T-helper 2 cell treated with Interferon-gamma antibody and Interleukin-4, amounts not matched to agents 5 μg/mL and 100 μg/mL, for 36 hours (primary cell): ENCODE data around the gene STRIT1.
"Not testable (repeated sequence)": the region's sequence is repeated elsewhere in the genome, so short reads cannot be mapped to it uniquely, and the experiment has no call there.

Experiments used
- DNase-seq: peaks from one replicate; pipeline ENCODE4 v3.0.0; 2021; ENCODE audit warnings: low spot score
- H3K27ac Mint-ChIP-seq: one replicate; pipeline ENCODE4 v1.8.0; 2021; ENCODE audit warnings: mild to moderate bottlenecking, mixed read lengths
- H3K27me3 Mint-ChIP-seq: one replicate; pipeline ENCODE4 v1.8.0; 2021; ENCODE audit warnings: low read depth, mixed read lengths
- H3K36me3 Mint-ChIP-seq: one replicate; pipeline ENCODE4 v1.8.0; 2021; ENCODE audit warnings: low read depth, mixed read lengths
- H3K4me1 Mint-ChIP-seq: one replicate; pipeline ENCODE4 v1.8.0; 2021; ENCODE audit warnings: low read depth, mixed read lengths
- H3K4me3 Mint-ChIP-seq: one replicate; pipeline ENCODE4 v1.8.0; 2022; ENCODE audit warnings: mild to moderate bottlenecking, moderate library complexity, mixed read lengths
- H3K9me3 Mint-ChIP-seq: one replicate; pipeline ENCODE4 v1.8.0; 2021; ENCODE audit warnings: mixed read lengths

STRIT1 gene

GRCh38 chr3:155302891-155303290 is 9.4 kb upstream of the STRIT1 start:
- no peak for DNase-seq
- Mint-ChIP-seq H3K4me3 (no peak overlapping the region), H3K4me1 (no peaks in the 10 kb centered on the region), H3K9me3 (no peaks in the 10 kb centered on the region), H3K27ac (no peak overlapping the region), H3K36me3 (no peaks in the 10 kb centered on the region), H3K27me3 (no peaks in the 10 kb centered on the region)

- DNase-seq: no peak
- Mint-ChIP-seq H3K27ac (no peak overlapping the region), H3K4me1 (no peaks in the 10 kb centered on the region), H3K36me3 (no peaks in the 10 kb centered on the region), H3K9me3 (peaks cover under 1% of the 10 kb centered on the region), H3K27me3 (no peaks in the 10 kb centered on the region), H3K4me3 (no peak overlapping the region)
These were observed 9.0 kb upstream of the STRIT1 start for GRCh38 chr3:155302481-155302880.

DNA sequence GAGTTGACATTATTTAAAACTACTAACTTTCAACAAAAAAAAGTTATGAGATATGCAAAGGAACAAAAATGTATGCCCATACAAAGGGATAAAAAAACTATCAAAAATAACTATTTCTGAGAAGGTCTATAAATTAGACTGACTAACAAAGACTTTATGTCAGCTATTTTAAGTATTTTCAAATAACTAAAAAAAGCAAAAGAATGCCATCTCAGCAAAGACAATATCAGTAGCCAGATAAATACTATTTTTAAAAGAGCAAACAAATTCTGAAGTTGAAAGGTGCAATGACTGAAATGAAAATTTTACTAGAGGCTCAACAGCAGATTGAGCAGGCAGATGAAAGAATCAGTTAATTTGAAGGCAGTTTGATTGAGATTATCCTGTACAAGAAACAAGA is 3.6 kb upstream of the STRIT1 start:
- no peak overlapping the region for H3K27ac Mint-ChIP-seq
- H3K9me3 Mint-ChIP-seq: peaks cover 4% of the 10 kb centered on the region
- no peaks in the 10 kb centered on the region for H3K36me3 Mint-ChIP-seq
- H3K4me1 Mint-ChIP-seq: no peaks in the 10 kb centered on the region
- no peak overlapping the region for H3K4me3 Mint-ChIP-seq
- no peak for DNase-seq
- H3K27me3 Mint-ChIP-seq: no peaks in the 10 kb centered on the region

DNA sequence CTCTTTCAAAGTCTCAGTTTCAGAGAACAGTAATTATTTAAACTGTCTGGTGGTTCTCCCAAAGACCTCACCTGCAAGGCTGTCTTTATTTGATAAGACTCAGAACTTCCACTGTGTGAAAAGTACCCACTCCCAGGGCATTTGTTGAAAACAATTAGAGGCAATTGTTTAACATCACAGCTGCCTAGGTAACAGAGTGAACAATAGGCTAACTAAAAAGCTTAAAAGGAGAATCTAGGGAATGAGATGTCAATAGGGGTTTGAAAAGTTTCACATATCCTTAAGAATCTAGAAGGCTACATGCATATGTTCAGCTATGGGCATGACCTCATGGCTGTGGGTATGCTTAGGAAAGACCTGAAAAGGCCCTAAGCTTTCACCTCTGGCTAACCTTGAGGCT is 2.9 kb upstream of the STRIT1 start:
- H3K4me3 Mint-ChIP-seq: no peak overlapping the region
- H3K4me1 Mint-ChIP-seq: no peaks in the 10 kb centered on the region
- H3K27me3 Mint-ChIP-seq: no peaks in the 10 kb centered on the region
- H3K9me3 Mint-ChIP-seq: peaks cover 4% of the 10 kb centered on the region
- H3K27ac Mint-ChIP-seq: no peak overlapping the region
- H3K36me3 Mint-ChIP-seq: no peaks in the 10 kb centered on the region
- DNase-seq: no peak

- no peak for DNase-seq
- Mint-ChIP-seq H3K27me3 (no peaks in the 10 kb centered on the region), H3K4me3 (no peak overlapping the region), H3K36me3 (no peaks in the 10 kb centered on the region), H3K27ac (no peak overlapping the region), H3K4me1 (no peaks in the 10 kb centered on the region), H3K9me3 (peaks cover 4% of the 10 kb centered on the region)
These were observed 790 bp downstream of the STRIT1 start for GRCh38 chr3:155292693-155293092.

- no peaks in the 10 kb centered on the region for H3K36me3 Mint-ChIP-seq
- H3K4me1 Mint-ChIP-seq: no peaks in the 10 kb centered on the region
- no peak overlapping the region for H3K27ac Mint-ChIP-seq
- DNase-seq: no peak
- H3K4me3 Mint-ChIP-seq: no peak overlapping the region
- no peaks in the 10 kb centered on the region for H3K9me3 Mint-ChIP-seq
- no peaks in the 10 kb centered on the region for H3K27me3 Mint-ChIP-seq
These were observed 1.4 kb downstream of the STRIT1 start for GRCh38 chr3:155292133-155292532.

- no peak for DNase-seq
- Mint-ChIP-seq H3K27me3 (no peaks in the 10 kb centered on the region), H3K27ac (no peak overlapping the region), H3K9me3 (no peaks in the 10 kb centered on the region), H3K4me3 (no peak overlapping the region), H3K36me3 (no peaks in the 10 kb centered on the region), H3K4me1 (no peaks in the 10 kb centered on the region)
These were observed 6.7 kb downstream of the STRIT1 start for GRCh38 chr3:155286736-155287135.

DNA sequence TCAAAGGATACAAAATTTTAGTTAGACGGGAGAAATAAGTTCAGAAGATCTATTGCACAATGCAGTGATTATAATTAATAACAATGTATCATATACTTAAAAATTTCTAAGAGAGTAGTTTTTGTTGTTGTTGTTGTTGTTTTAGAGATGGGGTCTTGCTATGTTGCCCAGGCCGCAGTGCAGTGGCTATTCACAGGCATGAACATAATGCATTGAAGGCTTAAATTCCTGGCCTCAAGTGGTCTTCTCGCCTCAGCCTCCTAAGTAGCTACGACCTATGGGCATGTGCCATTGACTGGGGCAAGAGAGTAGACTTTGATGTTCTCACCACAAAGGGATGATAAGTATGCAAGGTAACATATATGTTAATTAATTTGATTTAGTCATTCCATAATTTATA is 7.5 kb downstream of the STRIT1 start:
- Mint-ChIP-seq H3K27ac (no peak overlapping the region), H3K36me3 (no peaks in the 10 kb centered on the region), H3K9me3 (no peaks in the 10 kb centered on the region), H3K4me3 (no peak overlapping the region), H3K4me1 (no peaks in the 10 kb centered on the region), H3K27me3 (no peaks in the 10 kb centered on the region)
- no peak for DNase-seq

- no peak for DNase-seq
- Mint-ChIP-seq H3K9me3 (no peaks in the 10 kb centered on the region), H3K4me3 (no peak overlapping the region), H3K4me1 (no peaks in the 10 kb centered on the region), H3K27ac (no peak overlapping the region), H3K36me3 (no peaks in the 10 kb centered on the region), H3K27me3 (no peaks in the 10 kb centered on the region)
These were observed 10.1 kb downstream of the STRIT1 start for GRCh38 chr3:155283092-155284056.

DNA sequence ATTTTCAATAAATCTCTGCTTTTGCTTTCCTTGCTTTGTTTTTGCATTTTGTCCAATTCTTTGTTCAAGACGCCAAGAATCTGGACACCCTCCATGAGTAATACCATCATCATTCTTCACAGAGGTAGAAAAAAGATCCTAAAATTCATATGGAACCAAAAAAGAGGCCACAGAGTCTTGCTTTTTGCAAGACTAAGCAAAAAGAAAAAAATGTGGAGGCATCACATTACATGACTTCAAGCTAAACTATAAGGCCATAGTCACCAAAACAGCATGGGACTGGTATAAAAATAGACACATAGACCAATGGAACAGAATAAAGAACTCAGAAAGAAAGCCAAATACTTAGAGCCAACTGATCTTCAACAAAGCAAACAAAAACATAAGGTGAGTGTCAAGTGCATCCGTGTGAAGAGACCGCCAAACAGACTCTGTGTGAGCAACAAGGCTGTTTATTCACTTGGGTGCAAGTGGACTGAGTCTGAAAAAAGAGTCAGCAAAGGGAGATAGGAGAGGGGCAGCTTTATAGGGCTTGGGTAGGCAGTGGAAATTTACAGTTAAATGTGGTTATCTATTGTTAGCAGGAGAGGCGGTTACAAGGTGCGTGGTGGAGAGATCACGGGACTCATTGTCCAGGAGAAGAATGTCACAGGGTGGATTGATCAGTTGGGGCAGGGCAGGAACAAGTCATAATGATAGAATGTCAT is 10.9 kb downstream of the STRIT1 start:
- Mint-ChIP-seq H3K9me3 (no peaks in the 10 kb centered on the region), H3K27ac (no peak overlapping the region), H3K4me1 (no peaks in the 10 kb centered on the region), H3K27me3 (no peaks in the 10 kb centered on the region), H3K36me3 (no peaks in the 10 kb centered on the region), H3K4me3 (no peak overlapping the region)
- no peak for DNase-seq

GRCh38 chr3:155281912-155282311 is 11.6 kb downstream of the STRIT1 start:
- Mint-ChIP-seq H3K4me3 (no peak overlapping the region), H3K27ac (no peak overlapping the region), H3K36me3 (no peaks in the 10 kb centered on the region), H3K4me1 (no peaks in the 10 kb centered on the region), H3K27me3 (no peaks in the 10 kb centered on the region), H3K9me3 (no peaks in the 10 kb centered on the region)
- no peak for DNase-seq

DNA sequence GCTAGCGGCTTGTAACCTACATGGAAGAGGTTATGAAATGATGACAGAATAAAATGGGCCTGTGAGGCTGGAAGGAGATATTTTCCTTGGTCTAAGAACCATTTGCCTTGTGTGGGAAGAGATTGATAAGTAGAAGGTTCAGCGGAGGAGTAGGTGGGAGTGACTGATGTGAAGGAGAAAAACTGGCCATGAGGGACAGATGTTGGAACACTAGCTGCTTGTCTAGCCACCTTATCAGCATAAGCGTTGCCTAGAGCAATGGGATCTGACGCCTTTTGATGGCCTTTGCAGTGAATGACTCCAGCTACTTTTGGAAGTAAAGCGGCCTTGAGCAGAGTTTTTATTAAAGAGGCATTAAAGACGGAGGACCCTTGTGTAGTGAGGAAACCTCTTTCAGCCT is 17.4 kb downstream of the STRIT1 start:
- not testable (repeated sequence) for H3K9me3 Mint-ChIP-seq, H3K27me3 Mint-ChIP-seq, H3K36me3 Mint-ChIP-seq, H3K4me1 Mint-ChIP-seq, H3K4me3 Mint-ChIP-seq, DNase-seq, H3K27ac Mint-ChIP-seq

GRCh38 chr3:155275159-155275754 is 18.2 kb downstream of the STRIT1 start:
- H3K4me1 Mint-ChIP-seq, H3K27me3 Mint-ChIP-seq, H3K9me3 Mint-ChIP-seq, H3K27ac Mint-ChIP-seq, H3K36me3 Mint-ChIP-seq, H3K4me3 Mint-ChIP-seq, DNase-seq: not testable (repeated sequence)

GRCh38 chr3:155274435-155274834 is 19.0 kb downstream of the STRIT1 start:
- DNase-seq, H3K4me3 Mint-ChIP-seq, H3K27ac Mint-ChIP-seq, H3K36me3 Mint-ChIP-seq, H3K27me3 Mint-ChIP-seq, H3K4me1 Mint-ChIP-seq, H3K9me3 Mint-ChIP-seq: not testable (repeated sequence)
